Colonic mucosa (tissue), 4 donors: Measurements from ENCODE around the gene LRRN4. TPM values are rescaled to one million over a fixed set of nuclear protein-coding genes. Genes with fewer than 3 reads are reported as not detected.

Source experiments
- DNase-seq: peaks from one replicate; pipeline ENCODE4 v3.0.0-alpha.2; 2020
- H3K27ac ChIP-seq: fragments of 200-600 bp; one replicate; pipeline ENCODE4 v1.8.0; 2021
- H3K27me3 ChIP-seq: fragments of 200-600 bp; one replicate; pipeline ENCODE4 v1.8.0; 2021
- H3K36me3 ChIP-seq: fragments of 200-600 bp; one replicate; pipeline ENCODE4 v1.8.0; 2021
- H3K4me1 ChIP-seq: fragments of 200-600 bp; one replicate; pipeline ENCODE4 v1.8.0; 2021; ENCODE audit warnings: mild to moderate bottlenecking
- H3K4me3 ChIP-seq: fragments of 200-600 bp; one replicate; pipeline ENCODE4 v1.8.0; 2021
- H3K9ac ChIP-seq, 2 donors: one replicate each; pipeline ENCODE4 v1.7.0; 2013; ENCODE audit warnings: control low read depth in 2 of 2, low read depth in 2 of 2, low read length in 2 of 2
- H3K9me3 ChIP-seq: fragments of 200-600 bp; one replicate; pipeline ENCODE4 v1.8.0; 2021
- intact Hi-C: fragments of 100-400 bp; cut with DNase I; formaldehyde crosslinking; loops from one replicate; pipeline ENCODE4 v1.14.1; 2022
- total RNA-seq, 2 donors: library from RNA; stranded (reverse); fragmentation: NEBNext Ultra II Directional in 1 of 2; extraction: Animal tissue kit (Norgen Biotek cat#: 25700) in 1 of 2; gene quantifications; one replicate each; pipeline ENCODE4 v1.2.1, GENCODE V29; 2021
- TF ChIP-seq, protein P1 (sequence below): fragments of 200-600 bp; IDR thresholded peaks from one replicate; pipeline ENCODE4 v1.8.0; 2022; ENCODE audit warnings: antibody characterized with exemption, mild to moderate bottlenecking
- donor health status: healthy.
- donor health status: DM: no; HTN: no; CAD: no.
- donor health status: DM: no; HTN: no; CAD: no.

Gene LRRN4
- total RNA-seq, 2 donors from 2014 or later = not detected

DNA sequence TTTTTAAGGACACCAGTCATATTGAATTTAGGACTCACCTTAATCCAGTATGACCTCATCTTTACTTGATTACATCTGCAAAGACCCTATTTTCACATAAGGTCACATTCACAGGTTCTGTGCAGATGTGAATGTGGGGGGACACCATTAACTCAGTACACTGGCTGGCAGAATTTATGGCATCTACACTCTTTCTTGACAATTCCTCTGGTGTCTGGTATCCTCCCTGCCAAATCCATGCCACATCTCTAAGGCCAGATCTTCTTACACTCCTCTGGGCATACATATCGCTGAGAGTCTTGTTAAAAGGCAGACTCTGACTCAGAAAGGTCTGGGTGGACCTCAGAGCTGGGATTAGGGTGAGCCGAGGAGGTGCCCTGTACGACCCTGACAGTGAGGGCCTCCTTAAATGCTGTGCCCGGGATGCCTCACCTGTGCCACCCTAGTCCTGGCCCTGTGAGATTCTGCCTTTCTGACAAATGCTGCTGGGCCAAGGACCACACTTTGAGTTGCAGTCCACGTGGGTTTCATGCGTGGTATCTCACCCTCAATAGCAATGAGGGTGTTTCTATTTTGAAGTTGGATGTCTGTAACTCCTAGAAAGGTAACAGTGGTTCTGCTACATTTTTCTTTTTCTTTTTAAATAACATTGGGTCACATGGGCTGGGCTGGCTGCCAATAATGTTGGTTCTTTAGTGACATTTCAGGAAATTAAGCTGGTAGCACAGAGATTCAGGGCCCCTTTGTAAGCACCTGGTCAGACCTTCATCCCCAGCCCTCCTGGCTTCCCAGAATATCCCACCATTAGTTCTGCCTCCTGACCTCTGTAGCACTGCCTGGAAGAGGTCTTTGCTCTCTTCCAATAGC is 17.2 kb upstream of the LRRN4 start:
- Histone ChIP-seq H3K36me3 (peaks cover 2% of the 10 kb centered on the region), H3K27me3 (no peaks in the 10 kb centered on the region), H3K9ac (no peak overlapping the region), H3K4me1 (no peaks in the 10 kb centered on the region), H3K27ac (no peak overlapping the region), H3K9me3 (no peaks in the 10 kb centered on the region), H3K4me3 (no peak overlapping the region)
- intact Hi-C loops = no loop called here
- TF ChIP-seq, protein P1, sequence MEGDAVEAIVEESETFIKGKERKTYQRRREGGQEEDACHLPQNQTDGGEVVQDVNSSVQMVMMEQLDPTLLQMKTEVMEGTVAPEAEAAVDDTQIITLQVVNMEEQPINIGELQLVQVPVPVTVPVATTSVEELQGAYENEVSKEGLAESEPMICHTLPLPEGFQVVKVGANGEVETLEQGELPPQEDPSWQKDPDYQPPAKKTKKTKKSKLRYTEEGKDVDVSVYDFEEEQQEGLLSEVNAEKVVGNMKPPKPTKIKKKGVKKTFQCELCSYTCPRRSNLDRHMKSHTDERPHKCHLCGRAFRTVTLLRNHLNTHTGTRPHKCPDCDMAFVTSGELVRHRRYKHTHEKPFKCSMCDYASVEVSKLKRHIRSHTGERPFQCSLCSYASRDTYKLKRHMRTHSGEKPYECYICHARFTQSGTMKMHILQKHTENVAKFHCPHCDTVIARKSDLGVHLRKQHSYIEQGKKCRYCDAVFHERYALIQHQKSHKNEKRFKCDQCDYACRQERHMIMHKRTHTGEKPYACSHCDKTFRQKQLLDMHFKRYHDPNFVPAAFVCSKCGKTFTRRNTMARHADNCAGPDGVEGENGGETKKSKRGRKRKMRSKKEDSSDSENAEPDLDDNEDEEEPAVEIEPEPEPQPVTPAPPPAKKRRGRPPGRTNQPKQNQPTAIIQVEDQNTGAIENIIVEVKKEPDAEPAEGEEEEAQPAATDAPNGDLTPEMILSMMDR = no peak
- no peak for DNase-seq

DNA sequence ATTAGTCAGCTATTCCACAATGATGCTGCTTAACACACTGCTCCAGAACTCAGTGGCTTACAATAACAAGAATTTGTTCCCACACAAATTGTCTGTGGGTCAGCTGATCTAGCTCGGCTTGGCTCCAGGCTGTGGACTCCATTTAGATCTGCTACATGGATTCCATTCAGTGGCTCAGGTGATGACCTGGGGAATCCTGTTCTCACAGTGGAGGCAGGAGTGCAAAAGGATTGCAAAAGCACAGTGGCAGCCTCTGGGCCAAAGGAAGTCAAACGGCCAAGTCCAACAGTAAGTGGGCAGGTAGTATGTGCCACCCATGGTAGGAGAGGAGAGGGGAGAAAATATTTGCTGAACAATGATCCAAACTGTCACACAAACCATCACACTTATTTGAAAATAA is 15.8 kb upstream of the LRRN4 start:
- intact Hi-C loops = no loop called here

DNA sequence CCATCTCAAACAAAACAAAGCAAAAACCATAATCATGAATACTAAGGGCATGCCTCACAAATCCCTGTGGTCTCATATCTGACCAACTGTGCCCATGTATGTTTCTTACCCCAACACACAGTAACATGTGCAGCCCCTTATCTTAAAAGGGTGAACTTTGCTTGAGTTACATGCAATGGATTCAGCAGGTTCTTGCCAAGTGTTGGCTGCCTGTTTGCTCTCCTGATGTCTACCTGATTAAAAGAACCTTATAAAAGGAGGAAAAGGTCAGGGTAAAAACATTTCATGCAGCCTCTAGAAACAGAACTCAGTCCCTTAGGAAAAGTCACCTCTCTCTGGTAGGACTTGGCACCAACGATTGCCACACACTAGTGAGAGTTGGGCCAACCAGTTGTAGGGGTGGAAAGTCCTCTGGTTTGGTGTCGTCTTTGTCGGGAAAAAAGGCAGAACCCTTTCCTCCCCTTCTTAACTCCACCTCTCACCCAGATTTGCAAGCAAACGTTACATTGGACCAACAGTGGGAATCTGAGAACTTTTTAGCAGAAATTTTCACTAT is 14.0 kb upstream of the LRRN4 start:
- no peaks in the 10 kb centered on the region for H3K4me1 ChIP-seq
- no peaks in the 10 kb centered on the region for H3K27me3 ChIP-seq
- H3K9me3 ChIP-seq = no peaks in the 10 kb centered on the region
- H3K9ac ChIP-seq = no peak overlapping the region
- H3K27ac ChIP-seq = no peak overlapping the region
- intact Hi-C loops = no loop called here
- TF ChIP-seq, protein P1 = no peak
- H3K4me3 ChIP-seq = no peak overlapping the region
- no peak for DNase-seq
- no peaks in the 10 kb centered on the region for H3K36me3 ChIP-seq

More for the DNA sequence above, 15.8 kb upstream of the LRRN4 start:
- Histone ChIP-seq H3K4me1 (no peaks in the 10 kb centered on the region), H3K4me3 (no peak overlapping the region), H3K27ac (no peak overlapping the region), H3K27me3 (no peaks in the 10 kb centered on the region), H3K9me3 (no peaks in the 10 kb centered on the region), H3K36me3 (no peaks in the 10 kb centered on the region), H3K9ac (no peak overlapping the region)
- no peak for DNase-seq
- TF ChIP-seq, protein P1 = no peak

DNA sequence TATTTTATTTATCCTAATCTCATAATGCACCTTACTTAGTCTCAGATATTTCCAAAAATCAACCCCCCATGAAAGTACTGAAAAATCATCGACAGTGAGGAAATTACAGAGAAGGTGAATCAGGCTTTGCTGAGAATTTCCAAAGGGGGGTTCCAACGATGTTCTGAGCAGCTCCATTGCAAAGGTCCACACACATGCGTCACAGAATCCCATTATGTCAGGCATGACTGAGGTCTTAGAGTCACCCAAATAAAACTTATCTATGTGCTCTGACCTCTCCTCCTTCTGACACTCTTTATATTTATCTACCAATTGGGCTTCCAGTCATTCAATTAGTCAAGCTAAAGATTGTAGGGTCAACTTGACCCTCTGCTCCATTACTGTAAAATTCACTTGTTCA is 12.7 kb upstream of the LRRN4 start:
- H3K27me3 ChIP-seq = no peaks in the 10 kb centered on the region
- intact Hi-C loops = no loop called here
- no peak for DNase-seq
- no peak overlapping the region for H3K9ac ChIP-seq
- H3K9me3 ChIP-seq = no peaks in the 10 kb centered on the region
- TF ChIP-seq, protein P1 = no peak
- H3K36me3 ChIP-seq = no peaks in the 10 kb centered on the region
- H3K27ac ChIP-seq = no peak overlapping the region
- H3K4me3 ChIP-seq = no peak overlapping the region
- H3K4me1 ChIP-seq = no peaks in the 10 kb centered on the region

DNA sequence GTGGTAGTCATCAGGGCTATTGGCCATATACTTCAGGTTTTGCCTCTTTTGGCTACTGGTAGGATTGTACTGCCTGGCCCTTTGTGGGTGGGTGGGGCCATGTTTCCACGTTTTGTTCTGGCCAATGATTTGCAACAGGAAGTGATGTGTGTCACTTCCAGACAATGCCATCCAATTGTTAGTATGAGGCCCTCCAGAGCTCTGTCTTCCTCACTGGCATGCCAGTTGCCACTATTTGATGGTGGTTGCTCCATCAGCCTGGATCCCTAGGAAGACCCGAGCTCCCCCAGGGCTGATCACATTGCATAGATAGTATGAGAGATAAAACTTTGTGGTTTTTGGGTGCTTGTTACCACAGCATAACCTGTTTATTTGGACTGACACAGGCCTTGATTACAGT is 7.7 kb upstream of the LRRN4 start:
- intact Hi-C loops = no loop called here
- TF ChIP-seq, protein P1 = no peak
- Histone ChIP-seq H3K36me3 (no peaks in the 10 kb centered on the region), H3K9ac (no peak overlapping the region), H3K27ac (no peak overlapping the region), H3K27me3 (no peaks in the 10 kb centered on the region), H3K4me1 (no peaks in the 10 kb centered on the region), H3K9me3 (no peaks in the 10 kb centered on the region), H3K4me3 (no peak overlapping the region)
- DNase-seq = no peak
